ENCODE measurements around the gene CNBP. TPM values are rescaled to one million over a fixed set of nuclear protein-coding genes. Genes with fewer than 3 reads are reported as not detected.

The CNBP gene
- total RNA-seq, 1 donor from 2014 or later = 298 TPM

DNA sequence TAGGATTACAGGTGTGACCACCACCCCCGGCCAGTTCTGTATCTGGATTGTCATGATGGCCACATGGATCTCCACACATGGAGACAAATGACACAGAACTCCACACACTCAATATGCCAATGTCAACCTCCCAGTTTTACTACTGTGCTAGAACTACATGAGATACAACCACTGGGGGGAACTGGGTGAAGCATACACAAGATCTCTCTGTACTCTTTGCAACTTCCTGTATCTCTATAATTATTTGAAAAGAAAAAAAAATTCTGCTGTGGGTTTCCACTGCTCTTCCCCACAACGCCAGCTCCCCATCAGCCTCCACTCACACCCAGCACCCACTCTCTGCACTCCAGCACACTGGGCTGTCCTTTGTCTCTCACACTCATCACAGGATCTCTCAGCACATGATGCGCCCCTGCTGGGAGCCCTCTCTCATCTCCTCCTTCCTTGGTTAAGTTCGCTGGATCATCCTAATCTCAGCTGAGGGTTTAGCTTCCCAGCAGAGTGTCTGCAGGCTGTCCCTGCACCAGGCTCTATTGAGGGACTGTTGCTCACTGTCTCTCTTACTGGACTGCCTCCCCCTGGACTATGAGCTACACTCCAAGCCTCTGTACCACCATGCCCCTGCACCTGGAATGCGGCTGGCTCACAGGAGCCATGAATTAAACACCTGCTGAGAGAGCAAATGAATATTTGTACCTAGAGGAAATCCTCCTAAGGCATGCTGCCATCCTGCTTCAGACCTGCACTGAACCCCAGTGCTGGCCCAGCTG lies 51.4 kb downstream of the CNBP start:
- DNase-seq (no peak), ATAC-seq (peak in 1 of 2 donors; percentile 33)
- Histone ChIP-seq H3K9me3 (no peaks in the 10 kb centered on the region), H3K27me3 (ENCODE audit: low read depth) (no peaks in the 10 kb centered on the region), H3K4me1 (no peaks in the 10 kb centered on the region), H3K27ac (peak overlapping the region; percentile 15), H3K36me3 (peaks cover 100% of the 10 kb centered on the region), H3K4me3 (no peak overlapping the region)
- intact Hi-C loops (cut with DNase I) = no loop called here
- TF ChIP-seq, protein P1, sequence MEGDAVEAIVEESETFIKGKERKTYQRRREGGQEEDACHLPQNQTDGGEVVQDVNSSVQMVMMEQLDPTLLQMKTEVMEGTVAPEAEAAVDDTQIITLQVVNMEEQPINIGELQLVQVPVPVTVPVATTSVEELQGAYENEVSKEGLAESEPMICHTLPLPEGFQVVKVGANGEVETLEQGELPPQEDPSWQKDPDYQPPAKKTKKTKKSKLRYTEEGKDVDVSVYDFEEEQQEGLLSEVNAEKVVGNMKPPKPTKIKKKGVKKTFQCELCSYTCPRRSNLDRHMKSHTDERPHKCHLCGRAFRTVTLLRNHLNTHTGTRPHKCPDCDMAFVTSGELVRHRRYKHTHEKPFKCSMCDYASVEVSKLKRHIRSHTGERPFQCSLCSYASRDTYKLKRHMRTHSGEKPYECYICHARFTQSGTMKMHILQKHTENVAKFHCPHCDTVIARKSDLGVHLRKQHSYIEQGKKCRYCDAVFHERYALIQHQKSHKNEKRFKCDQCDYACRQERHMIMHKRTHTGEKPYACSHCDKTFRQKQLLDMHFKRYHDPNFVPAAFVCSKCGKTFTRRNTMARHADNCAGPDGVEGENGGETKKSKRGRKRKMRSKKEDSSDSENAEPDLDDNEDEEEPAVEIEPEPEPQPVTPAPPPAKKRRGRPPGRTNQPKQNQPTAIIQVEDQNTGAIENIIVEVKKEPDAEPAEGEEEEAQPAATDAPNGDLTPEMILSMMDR (IDR thresholded peaks at IDR 0.05) = no peak

DNA sequence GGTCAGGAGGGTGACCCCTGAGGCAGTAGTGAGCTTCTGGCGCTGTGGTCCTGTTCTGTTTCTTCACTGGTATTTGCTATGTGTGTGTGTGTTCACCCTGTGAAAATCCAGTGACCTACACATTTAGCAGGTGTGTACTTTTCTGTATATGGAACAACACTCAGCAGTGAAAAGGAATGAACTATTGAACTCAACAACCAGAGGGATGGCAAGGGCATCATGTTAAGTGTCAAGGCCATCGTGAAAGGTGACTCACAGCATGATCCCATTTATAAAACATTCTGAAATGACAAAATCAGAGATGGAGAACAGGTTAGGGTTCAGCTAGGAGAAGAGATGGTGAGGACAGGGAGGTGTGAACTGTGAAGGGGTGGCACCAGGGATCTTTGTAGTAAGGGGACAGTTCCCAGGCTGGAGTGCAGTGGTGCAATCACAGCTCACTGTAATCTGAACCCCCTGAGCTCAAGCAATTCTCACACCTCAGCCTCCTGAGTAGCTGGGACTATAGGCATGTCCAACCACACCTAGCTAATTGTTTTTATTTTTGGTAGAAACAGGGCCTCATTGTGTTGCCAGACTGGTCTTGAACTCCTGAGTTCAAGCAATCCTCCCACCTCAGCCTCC lies 52.1 kb downstream of the CNBP start:
- intact Hi-C loops (cut with DNase I) = no loop called here
- DNase-seq = no peak

DNA sequence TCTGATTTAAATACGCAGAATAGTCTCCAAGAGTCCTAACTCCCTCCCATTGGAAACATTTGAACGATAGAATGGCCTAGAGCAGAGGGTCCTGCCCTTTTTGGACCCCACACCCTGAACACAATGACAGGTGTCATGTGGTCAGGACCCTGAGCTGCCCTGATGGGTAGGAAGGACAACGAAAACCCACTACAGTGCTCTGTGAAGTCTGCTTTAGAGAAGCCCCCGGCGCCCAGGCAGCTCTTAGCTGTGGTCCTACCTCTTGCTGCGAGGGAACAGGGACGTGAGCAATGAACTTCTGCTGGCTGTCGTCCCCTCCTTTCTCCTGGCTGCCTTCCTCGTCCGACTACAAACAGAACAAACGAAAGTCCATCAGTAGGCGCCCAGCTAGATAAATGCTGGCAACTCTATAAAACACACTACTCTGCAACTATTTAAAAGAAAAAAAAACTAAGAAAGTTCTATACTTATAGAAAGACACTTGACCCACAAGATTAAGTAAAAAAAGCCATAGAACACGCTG lies 53.3 kb downstream of the CNBP start:
- DNase-seq (no peak), ATAC-seq (no peak)
- intact Hi-C loops (cut with DNase I) = no loop called here
- no peak overlapping the region for H3K27ac ChIP-seq
- H3K9me3 ChIP-seq = no peaks in the 10 kb centered on the region
- TF ChIP-seq, protein P1 (IDR thresholded peaks at IDR 0.05) = no peak
- peaks cover 87% of the 10 kb centered on the region for H3K36me3 ChIP-seq
- H3K4me1 ChIP-seq = no peaks in the 10 kb centered on the region
- no peak overlapping the region for H3K4me3 ChIP-seq
- H3K27me3 ChIP-seq (ENCODE audit: low read depth) = no peaks in the 10 kb centered on the region

More for the DNA sequence above, 52.1 kb downstream of the CNBP start:
- H3K27me3 ChIP-seq (ENCODE audit: low read depth) = no peaks in the 10 kb centered on the region
- no peaks in the 10 kb centered on the region for H3K4me1 ChIP-seq
- H3K4me3 ChIP-seq = no peak overlapping the region
- no peaks in the 10 kb centered on the region for H3K9me3 ChIP-seq
- H3K27ac ChIP-seq = peak overlapping the region; percentile 15
- TF ChIP-seq, protein P1 (IDR thresholded peaks at IDR 0.05) = no peak
- peaks cover 100% of the 10 kb centered on the region for H3K36me3 ChIP-seq
- ATAC-seq = no peak

DNA sequence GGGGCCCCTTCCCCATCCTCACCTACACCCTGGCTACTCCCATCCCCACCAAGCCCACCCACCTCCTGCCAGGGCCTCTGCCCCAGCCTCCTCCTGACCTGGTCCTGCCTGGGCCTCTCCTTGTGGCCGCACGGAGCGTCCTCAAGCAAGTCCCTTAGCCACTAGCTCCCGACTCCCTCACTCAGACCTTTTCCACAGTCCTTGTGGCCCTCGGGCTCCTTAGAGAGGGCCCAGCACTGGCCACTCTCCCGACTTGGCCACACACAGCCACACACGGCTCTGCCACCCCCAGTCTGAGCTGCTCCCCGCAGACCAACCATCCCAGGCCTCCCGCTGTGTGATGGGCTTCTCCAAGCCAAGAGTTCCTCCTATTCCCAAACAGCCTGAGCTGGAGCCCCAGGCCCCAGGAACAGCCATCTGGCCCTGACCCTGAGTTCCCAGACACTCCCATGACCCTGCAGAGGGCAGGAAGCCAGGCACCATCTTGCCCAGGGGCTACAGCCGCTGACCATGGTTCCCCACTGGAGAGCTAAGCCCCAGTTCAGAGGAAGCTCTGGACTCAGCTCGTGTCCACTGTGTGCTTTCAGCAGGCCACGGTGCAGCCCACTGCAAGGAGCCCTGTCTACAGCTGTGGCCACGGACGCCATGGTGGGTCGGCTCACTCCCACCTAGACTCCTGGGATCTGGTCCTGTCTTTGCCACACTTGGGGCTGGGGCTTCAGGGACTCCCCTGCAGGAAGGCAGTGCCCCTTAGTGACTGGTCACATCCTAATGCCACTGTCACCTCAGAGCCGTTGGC lies 55.1 kb downstream of the CNBP start:
- Histone ChIP-seq H3K9me3 (no peaks in the 10 kb centered on the region), H3K36me3 (peaks cover 69% of the 10 kb centered on the region), H3K27me3 (ENCODE audit: low read depth) (no peaks in the 10 kb centered on the region), H3K27ac (no peak overlapping the region), H3K4me1 (no peaks in the 10 kb centered on the region), H3K4me3 (no peak overlapping the region)
- no peak for DNase-seq
- TF ChIP-seq, protein P1 (IDR thresholded peaks at IDR 0.05) = no peak
- intact Hi-C loops (cut with DNase I) = no loop called here
- peak in 1 of 2 donors; percentile 4 for ATAC-seq

DNA sequence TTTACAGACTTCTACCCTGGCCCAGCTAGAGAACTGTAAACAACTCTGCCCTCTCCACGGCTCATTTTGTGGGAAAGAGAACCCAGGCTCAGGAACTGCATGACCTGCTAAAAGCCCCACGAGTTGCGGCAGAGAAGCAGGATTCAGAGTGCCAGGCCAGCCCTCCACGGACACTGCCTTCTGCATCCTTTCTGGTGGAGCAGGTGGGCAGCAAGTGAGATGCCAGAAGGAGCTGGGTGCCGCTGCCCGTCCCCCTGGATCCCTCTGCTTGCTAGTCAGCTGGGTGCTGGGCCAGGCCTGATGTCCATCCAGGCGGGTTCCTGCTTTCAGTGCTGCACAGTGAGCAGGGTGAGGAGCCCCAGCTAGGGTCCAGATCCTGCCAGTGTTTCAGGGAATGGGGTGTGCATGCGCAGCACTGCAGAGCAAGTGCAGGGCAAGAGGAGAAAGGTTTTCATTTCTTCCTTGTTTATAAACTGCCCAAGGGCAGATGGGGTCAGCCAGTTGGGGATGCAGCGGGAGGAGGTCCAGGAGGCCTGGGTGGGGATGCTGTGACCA lies 56.9 kb downstream of the CNBP start:
- intact Hi-C loops (cut with DNase I) = no loop called here

More for the DNA sequence above, 56.9 kb downstream of the CNBP start:
- Histone ChIP-seq H3K4me3 (no peak overlapping the region), H3K27ac (no peak overlapping the region), H3K9me3 (no peaks in the 10 kb centered on the region), H3K36me3 (peaks cover 52% of the 10 kb centered on the region), H3K4me1 (no peaks in the 10 kb centered on the region), H3K27me3 (ENCODE audit: low read depth) (no peaks in the 10 kb centered on the region)
- TF ChIP-seq, protein P1 (IDR thresholded peaks at IDR 0.05) = no peak
- no peak for ATAC-seq
- no peak for DNase-seq
